HG02885 (cell line): ENCODE data around the gene TNFAIP8.
A peak's percentile ranks its signal among the peaks of the same experiment; 100 is the strongest.

Experiments used
- ATAC-seq: cut with Tn5 transposase; IDR thresholded peaks from one replicate; pipeline ENCODE4 v1.9.1; 2021; ENCODE audit warnings: mild to moderate bottlenecking; ENCODE audit not compliant: unreplicated experiment, poor library complexity

Gene TNFAIP8

GRCh38 chr5:119344231-119344630 lies 11.6 kb upstream of the TNFAIP8 start:
- ATAC-seq: no peak

- no peak for ATAC-seq
These were observed 10.0 kb upstream of the TNFAIP8 start for GRCh38 chr5:119345861-119346260.

- ATAC-seq: no peak
These were observed 9.4 kb upstream of the TNFAIP8 start for GRCh38 chr5:119346394-119346793.

DNA sequence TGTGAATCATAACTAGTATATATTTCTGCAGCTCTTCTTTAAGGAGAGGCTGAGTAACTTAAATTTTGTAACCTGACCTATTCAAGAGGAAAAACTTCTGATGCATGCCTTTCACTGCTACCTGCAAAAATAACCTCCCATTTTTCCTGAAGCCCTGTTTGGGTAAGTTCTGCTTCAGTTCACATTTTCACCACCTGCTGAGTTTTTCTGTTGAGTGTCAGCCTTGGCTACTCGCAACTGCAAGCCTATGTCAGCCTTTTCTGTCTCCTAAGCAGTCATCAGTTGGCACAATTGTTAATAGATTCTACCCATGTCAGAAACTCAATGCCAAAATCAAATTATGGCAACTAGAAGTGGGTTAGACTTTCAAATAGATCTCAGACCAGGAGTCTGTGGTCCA lies 8.2 kb upstream of the TNFAIP8 start:
- no peak for ATAC-seq

GRCh38 chr5:119347991-119348390 lies 7.8 kb upstream of the TNFAIP8 start:
- no peak for ATAC-seq

DNA sequence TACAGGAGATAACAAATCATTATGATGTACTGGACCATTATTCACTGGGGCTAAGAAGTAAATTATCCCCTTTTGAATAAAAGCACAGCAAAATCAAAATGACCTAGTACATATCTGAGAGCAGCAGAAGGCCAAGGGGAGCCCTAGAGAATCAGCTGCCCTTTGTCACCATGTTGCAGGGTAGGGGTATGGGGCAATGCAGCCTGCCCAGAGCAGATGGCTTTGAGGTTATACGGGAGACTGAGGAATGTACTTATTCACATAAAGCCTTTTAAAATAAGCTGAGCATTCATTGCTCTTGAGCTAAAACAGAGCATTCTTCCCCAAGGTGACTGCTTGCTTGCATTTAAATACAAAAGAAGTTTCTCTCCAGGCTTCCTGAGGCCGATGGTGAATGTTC lies 2.6 kb upstream of the TNFAIP8 start:
- ATAC-seq: no peak

- peak; percentile 61 for ATAC-seq
These were observed 2.0 kb upstream of the TNFAIP8 start for GRCh38 chr5:119353686-119354366.

DNA sequence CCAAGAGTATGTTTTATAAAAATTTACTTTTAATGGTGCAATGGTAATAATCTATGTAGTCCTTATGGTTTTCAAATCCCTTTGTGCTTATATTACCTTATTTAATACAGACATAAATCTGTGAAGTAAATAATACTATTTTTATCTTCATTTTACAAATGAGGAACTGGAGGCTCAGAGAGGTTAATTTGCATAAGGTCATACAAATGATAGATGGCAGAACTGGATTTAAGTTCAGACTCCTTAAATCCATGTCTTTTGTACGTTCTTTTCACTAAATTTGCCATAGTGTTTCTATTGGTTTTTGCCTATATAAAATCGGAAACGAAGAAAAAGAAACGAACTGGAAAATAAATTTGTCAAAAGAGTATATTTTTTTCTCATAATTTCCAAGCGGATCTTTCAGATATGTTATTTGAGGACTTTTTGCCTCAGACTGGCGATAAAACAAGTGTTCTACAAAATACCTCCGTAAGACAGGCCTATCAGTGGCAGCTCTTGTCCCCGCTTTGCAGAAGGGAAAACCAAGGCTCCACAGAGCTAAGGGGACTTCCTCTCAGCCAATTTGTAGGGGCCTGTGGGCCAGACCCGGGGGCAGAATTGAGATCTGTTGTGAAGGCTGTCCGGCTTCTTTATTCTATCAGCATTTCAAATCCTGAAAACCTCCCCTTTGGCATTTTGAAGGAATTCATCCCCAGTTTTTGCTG lies 1.1 kb upstream of the TNFAIP8 start:
- ATAC-seq: no peak

DNA sequence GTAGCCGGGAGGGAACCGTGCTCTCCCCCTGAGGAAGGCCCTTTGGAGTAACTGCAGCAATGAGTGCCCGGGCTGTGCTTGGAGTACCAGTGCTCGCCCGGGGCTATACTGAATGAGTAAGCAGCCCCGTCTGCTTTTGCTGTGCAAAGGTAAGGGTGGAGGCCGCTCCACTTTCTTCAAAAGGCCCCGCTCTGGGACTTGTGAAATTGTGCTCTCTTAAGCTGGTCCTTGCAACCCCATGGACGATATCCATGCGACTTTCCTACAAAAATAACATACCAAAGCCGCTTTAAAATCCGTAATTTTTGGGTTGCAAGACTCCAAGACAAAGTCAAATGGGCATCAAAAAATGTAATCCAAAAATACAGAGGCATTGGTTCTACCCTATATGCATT lies 578 bp upstream of the TNFAIP8 start:
- ATAC-seq: peak; percentile 32

DNA sequence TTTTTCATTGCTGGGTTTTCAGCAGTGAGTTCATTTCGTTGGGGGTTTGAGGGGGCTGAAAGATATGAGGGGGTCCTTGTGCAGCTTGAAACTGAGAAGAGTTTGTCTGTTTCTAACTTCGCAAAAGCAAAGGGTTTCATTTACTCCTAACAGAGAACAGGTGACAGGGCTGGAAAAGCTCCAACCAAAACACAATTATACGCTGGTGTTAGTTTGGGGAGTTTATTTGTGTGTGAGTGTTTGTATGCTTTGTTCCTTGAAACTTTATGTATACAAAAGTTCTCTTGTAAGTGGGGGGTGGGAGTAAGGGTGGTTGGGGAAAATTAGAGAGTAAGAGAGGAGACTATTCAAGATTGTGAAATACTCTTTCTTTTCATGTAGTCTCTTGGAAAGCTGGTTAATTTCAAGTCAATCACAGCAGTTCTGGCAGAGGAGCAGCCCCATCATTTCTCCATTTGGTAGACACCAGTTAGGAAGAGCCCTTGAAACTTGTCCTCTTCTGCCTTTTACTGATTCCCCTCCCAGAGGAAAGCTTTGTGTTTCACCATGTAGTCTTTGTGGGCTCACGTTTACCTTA lies 881 bp downstream of the TNFAIP8 start:
- no peak for ATAC-seq

GRCh38 chr5:119357270-119357669 lies 1.5 kb downstream of the TNFAIP8 start:
- no peak for ATAC-seq

- ATAC-seq: no peak
These were observed 2.1 kb downstream of the TNFAIP8 start for GRCh38 chr5:119357808-119358529.

GRCh38 chr5:119358530-119358900 lies 2.7 kb downstream of the TNFAIP8 start:
- ATAC-seq: no peak

- ATAC-seq: no peak
These were observed 3.2 kb downstream of the TNFAIP8 start for GRCh38 chr5:119358901-119359603.

GRCh38 chr5:119359737-119360413 lies 4.1 kb downstream of the TNFAIP8 start:
- ATAC-seq: no peak

- no peak for ATAC-seq
These were observed 5.2 kb downstream of the TNFAIP8 start for GRCh38 chr5:119360905-119361593.

GRCh38 chr5:119361594-119362125 lies 5.8 kb downstream of the TNFAIP8 start:
- ATAC-seq: no peak

- ATAC-seq: no peak
These were observed 6.9 kb downstream of the TNFAIP8 start for GRCh38 chr5:119362714-119363113.

GRCh38 chr5:119363271-119363670 lies 7.5 kb downstream of the TNFAIP8 start:
- ATAC-seq: no peak
